Lower lobe of right lung (tissue), 2 donors: ENCODE data around the gene TRIM2. TPM values are rescaled to one million over a fixed set of nuclear protein-coding genes. Genes with fewer than 3 reads are reported as not detected.

Experiments
- ATAC-seq, 2 donors: fragments of 200-7000 bp; cut with Tn5 transposase; one replicate each; pipeline ENCODE4 v1.9.1; 2020 to 2022; ENCODE audit warnings: mild to moderate bottlenecking in 2 of 2, moderate library complexity in 2 of 2
- DNase-seq: peaks from one replicate; pipeline ENCODE4 v3.0.0-alpha.2; 2020
- H3K27ac ChIP-seq: fragments of 200-600 bp; one replicate; pipeline ENCODE4 v1.8.0; 2022
- H3K27me3 ChIP-seq: fragments of 200-600 bp; one replicate; pipeline ENCODE4 v1.8.0; 2022; ENCODE audit warnings: low read depth
- H3K36me3 ChIP-seq: fragments of 200-600 bp; one replicate; pipeline ENCODE4 v1.8.0; 2022; ENCODE audit warnings: mild to moderate bottlenecking
- H3K4me1 ChIP-seq: fragments of 200-600 bp; one replicate; pipeline ENCODE4 v1.8.0; 2022
- H3K4me3 ChIP-seq: fragments of 200-600 bp; one replicate; pipeline ENCODE4 v1.8.0; 2022; ENCODE audit warnings: mild to moderate bottlenecking
- H3K9me3 ChIP-seq: fragments of 200-600 bp; one replicate; pipeline ENCODE4 v1.8.0; 2022
- intact Hi-C: fragments of 100-400 bp; cut with DNase I; formaldehyde crosslinking; loops from one replicate; pipeline ENCODE4 v1.11.0; 2022
- total RNA-seq: library from RNA; stranded (reverse); fragmentation: NEBNext Ultra II Directional; extraction: Animal tissue kit (Norgen Biotek cat#: 25700); gene quantifications from one replicate; pipeline ENCODE4 v1.2.1, GENCODE V29; 2021
- TF ChIP-seq, protein P1 (sequence below): fragments of 200-600 bp; IDR thresholded peaks from one replicate; pipeline ENCODE4 v1.8.0; 2022; ENCODE audit warnings: antibody characterized with exemption, mild to moderate bottlenecking
- donor health status: DM: no; HTN: yes; CAD: no; lungs with severe emphysema.

The TRIM2 gene
- total RNA-seq, 1 donor from 2014 or later: 32.6 TPM

DNA sequence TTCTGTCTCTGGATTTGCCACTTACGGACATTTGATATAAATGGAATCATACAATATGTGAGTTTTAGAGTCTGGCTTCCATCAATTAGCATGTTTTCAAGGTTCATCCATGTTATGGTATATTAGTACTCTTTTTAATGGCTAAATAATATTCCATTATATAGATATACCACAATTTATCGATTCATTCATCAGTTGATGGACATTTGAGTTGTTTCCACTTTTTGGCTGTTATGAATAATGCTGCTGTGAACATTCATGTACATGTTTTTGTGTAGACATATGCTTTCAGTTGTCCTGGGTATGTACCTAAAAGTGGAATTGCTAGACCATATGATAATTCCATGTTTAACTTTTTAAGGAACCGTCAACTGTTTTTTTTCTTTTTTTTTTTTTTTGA is 79.0 kb downstream of the TRIM2 start:
- Histone ChIP-seq H3K27me3 (no peaks in the 10 kb centered on the region), H3K4me1 (no peaks in the 10 kb centered on the region), H3K27ac (no peak overlapping the region), H3K36me3 (peaks cover 5% of the 10 kb centered on the region), H3K4me3 (no peak overlapping the region), H3K9me3 (peaks cover 7% of the 10 kb centered on the region)
- DNase-seq (no peak), ATAC-seq (no peak)
- TF ChIP-seq, protein P1, sequence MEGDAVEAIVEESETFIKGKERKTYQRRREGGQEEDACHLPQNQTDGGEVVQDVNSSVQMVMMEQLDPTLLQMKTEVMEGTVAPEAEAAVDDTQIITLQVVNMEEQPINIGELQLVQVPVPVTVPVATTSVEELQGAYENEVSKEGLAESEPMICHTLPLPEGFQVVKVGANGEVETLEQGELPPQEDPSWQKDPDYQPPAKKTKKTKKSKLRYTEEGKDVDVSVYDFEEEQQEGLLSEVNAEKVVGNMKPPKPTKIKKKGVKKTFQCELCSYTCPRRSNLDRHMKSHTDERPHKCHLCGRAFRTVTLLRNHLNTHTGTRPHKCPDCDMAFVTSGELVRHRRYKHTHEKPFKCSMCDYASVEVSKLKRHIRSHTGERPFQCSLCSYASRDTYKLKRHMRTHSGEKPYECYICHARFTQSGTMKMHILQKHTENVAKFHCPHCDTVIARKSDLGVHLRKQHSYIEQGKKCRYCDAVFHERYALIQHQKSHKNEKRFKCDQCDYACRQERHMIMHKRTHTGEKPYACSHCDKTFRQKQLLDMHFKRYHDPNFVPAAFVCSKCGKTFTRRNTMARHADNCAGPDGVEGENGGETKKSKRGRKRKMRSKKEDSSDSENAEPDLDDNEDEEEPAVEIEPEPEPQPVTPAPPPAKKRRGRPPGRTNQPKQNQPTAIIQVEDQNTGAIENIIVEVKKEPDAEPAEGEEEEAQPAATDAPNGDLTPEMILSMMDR: no peak
- intact Hi-C loops: no loop called here

DNA sequence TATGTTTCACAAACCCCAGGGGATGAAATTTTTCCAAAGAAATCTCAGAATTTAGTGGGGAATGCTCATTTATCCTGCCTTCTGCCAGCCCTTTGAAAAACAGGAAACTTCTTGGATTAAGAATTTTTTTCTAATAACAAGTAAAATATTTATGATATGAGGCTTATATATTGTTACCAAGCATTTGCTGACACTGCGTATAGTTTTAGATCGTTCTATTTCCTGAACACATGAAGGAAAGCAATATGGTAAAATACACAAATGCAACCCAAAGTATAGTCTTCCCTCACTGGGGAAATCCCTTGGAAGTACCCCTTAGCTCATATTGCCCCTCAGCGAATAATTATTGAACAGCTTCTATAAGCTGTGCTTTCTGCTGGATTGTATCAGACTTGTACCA is 85.9 kb downstream of the TRIM2 start:
- DNase-seq (no peak), ATAC-seq (no peak)
- Histone ChIP-seq H3K36me3 (peaks cover 2% of the 10 kb centered on the region), H3K4me1 (no peaks in the 10 kb centered on the region), H3K27ac (no peak overlapping the region), H3K9me3 (no peaks in the 10 kb centered on the region), H3K27me3 (no peaks in the 10 kb centered on the region), H3K4me3 (no peak overlapping the region)
- intact Hi-C loops: no loop called here
- TF ChIP-seq, protein P1: no peak

DNA sequence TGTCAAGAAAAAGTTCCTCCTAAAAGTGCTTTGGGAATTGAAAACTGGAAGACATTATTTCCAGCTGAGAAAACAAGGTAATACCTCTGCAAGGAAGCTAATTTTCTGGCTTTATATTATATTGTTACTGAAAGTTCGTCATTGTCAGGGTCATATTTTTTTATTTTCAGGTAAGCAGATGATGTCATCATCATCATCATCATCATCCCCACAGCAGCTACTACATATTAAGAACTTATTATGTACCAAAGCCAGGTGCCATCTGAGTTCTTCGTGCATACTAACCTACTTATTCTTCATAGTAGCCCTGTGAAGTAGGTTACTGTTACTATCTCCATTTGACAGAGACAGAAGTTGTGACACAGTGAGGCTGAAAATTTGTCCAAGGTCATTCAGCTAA is 87.3 kb downstream of the TRIM2 start:
- Histone ChIP-seq H3K27ac (no peak overlapping the region), H3K4me3 (no peak overlapping the region), H3K9me3 (no peaks in the 10 kb centered on the region), H3K27me3 (no peaks in the 10 kb centered on the region), H3K36me3 (peaks cover 5% of the 10 kb centered on the region), H3K4me1 (peaks cover 8% of the 10 kb centered on the region)
- DNase-seq (no peak), ATAC-seq (no peak)
- intact Hi-C loops: no loop called here
- TF ChIP-seq, protein P1: no peak

DNA sequence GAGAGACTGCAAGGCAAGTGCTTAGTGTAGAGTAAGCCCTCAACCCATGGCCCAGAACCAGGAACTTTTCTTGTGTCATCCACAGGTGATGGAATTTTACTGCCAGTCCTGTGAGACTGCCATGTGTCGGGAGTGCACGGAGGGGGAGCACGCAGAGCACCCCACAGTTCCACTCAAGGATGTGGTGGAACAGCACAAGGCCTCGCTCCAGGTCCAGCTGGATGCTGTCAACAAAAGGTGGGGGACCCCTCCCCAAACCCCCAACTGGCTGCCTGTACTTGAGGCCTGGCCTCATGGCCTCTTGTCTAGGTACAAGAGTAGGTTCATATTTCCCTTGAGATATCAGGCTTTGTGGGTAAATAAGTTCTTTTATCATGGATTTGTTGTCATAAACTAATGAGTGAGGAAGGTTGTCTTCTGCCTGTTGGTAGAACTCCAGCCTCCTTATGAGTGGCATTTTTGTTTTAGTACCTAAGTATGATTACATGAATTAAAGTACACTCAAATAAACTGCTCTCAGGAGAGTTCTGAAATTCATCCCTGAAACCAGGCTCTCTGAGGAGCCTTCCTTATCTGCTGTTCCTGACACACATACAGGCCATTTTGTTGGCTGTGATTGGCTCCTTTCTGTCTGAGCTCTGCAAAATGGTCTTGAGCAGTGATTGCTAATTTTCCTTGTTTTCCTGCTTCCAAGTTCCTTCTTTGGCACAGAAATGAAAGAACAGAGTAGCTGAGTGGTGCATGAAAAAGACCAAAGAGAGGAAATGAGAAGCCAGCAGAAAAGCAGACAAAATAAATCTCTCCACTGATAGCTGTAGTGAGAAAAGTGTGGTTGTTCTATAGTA is 88.9 kb downstream of the TRIM2 start:
- no peak for ATAC-seq

DNA sequence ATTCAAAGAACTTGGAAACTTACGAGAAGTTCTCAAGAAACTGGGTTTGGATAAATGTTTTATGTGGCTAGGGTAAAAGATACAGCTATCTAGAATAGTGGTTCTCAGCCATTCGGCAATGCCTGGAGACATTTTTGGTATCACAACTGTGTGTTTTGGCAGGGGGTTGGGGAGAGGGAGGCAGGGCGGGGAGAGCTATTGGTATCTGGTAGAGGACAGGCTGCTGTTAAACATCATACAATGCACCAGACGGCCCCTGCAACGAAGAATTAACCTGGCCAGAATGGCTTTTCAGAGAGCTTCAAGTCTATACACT is 89.5 kb downstream of the TRIM2 start:
- intact Hi-C loops: no loop called here
- TF ChIP-seq, protein P1: no peak
- peaks cover 5% of the 10 kb centered on the region for H3K36me3 ChIP-seq

More for the DNA sequence above, 88.9 kb downstream of the TRIM2 start:
- Histone ChIP-seq H3K9me3 (no peaks in the 10 kb centered on the region), H3K27me3 (no peaks in the 10 kb centered on the region), H3K4me1 (peaks cover 18% of the 10 kb centered on the region), H3K27ac (no peak overlapping the region), H3K36me3 (peaks cover 5% of the 10 kb centered on the region), H3K4me3 (no peak overlapping the region)
- TF ChIP-seq, protein P1: no peak
- no peak for DNase-seq
- intact Hi-C loops: no loop called here

More for the DNA sequence above, 89.5 kb downstream of the TRIM2 start:
- Histone ChIP-seq H3K27ac (no peak overlapping the region), H3K4me3 (no peak overlapping the region), H3K27me3 (no peaks in the 10 kb centered on the region), H3K9me3 (no peaks in the 10 kb centered on the region), H3K4me1 (peaks cover 18% of the 10 kb centered on the region)
- ATAC-seq: no peak
- DNase-seq: no peak
